CD4-positive, alpha-beta memory T cell (primary cell): ENCODE results near the gene SMYD2. TPM values are rescaled to one million over a fixed set of nuclear protein-coding genes. Genes with fewer than 3 reads are reported as not detected.

Experiments used
- CTCF ChIA-PET: fragments of 350-600 bp; sonication (Branson Sonifier 250); formaldehyde crosslinking; loops from one replicate; lab custom pipeline; 2021; ENCODE audit warnings: inconsistent platforms; ENCODE audit not compliant: partially characterized antibody; lab: Charles Lee
- POLR2A ChIA-PET: fragments of 350-600 bp; sonication (Branson Sonifier 250); formaldehyde crosslinking; loops from one replicate; lab custom pipeline; 2021; ENCODE audit not compliant: partially characterized antibody; lab: Charles Lee
- DNase-seq, 5 donors: peaks; one replicate each; pipeline versions ENCODE4 v3.0.0 to v3.0.0-alpha.2; 2020 to 2022; ENCODE audit warnings: mixed read lengths in 1 of 5
- H3K27ac ChIP-seq: one replicate; pipeline ENCODE4 v1.7.0; 2013; ENCODE audit warnings: low read depth, low read length
- H3K27me3 ChIP-seq: 2 replicates; pipeline ENCODE4 v1.7.0; 2013; ENCODE audit warnings: mild to moderate bottlenecking, low read length, moderate library complexity; ENCODE audit not compliant: insufficient read depth
- H3K36me3 ChIP-seq: 2 replicates; pipeline ENCODE4 v1.7.0; 2013; ENCODE audit warnings: mild to moderate bottlenecking, low read length, moderate library complexity; ENCODE audit not compliant: insufficient read depth
- H3K4me1 ChIP-seq: 2 replicates; pipeline ENCODE4 v1.7.0; 2013; ENCODE audit warnings: mild to moderate bottlenecking, low read length, moderate library complexity; ENCODE audit not compliant: insufficient read depth
- H3K4me3 ChIP-seq, 2 donors: one replicate each; pipeline ENCODE4 v1.7.0; 2013; ENCODE audit warnings: low read length in 2 of 2, mild to moderate bottlenecking in 1 of 2
- H3K9me3 ChIP-seq, 2 donors: one replicate each; pipeline ENCODE4 v1.7.0; 2013; ENCODE audit warnings: low read length in 2 of 2, control low read depth in 1 of 2; ENCODE audit not compliant: control insufficient read depth in 1 of 2
- H3K27ac Mint-ChIP-seq, 7 donors: one replicate each; pipeline ENCODE4 v1.8.0; 2020 to 2021; ENCODE audit warnings: mixed read lengths in 7 of 7, mild to moderate bottlenecking in 6 of 7, inconsistent platforms in 3 of 7, moderate library complexity in 3 of 7
- H3K27me3 Mint-ChIP-seq, 2 donors: one replicate each; pipeline ENCODE4 v1.8.0; 2020 to 2021; ENCODE audit warnings: mixed read lengths in 2 of 2
- H3K36me3 Mint-ChIP-seq, 2 donors: one replicate each; pipeline ENCODE4 v1.8.0; 2020 to 2021; ENCODE audit warnings: mixed read lengths in 2 of 2, inconsistent platforms in 1 of 2, mild to moderate bottlenecking in 1 of 2
- H3K4me1 Mint-ChIP-seq, 4 donors: one replicate each; pipeline ENCODE4 v1.8.0; 2020 to 2021; ENCODE audit warnings: mixed read lengths in 4 of 4, mild to moderate bottlenecking in 1 of 4
- H3K4me3 Mint-ChIP-seq, 8 donors: one replicate each; pipeline ENCODE4 v1.8.0; 2020 to 2021; ENCODE audit warnings: mixed read lengths in 8 of 8, mild to moderate bottlenecking in 7 of 8, moderate library complexity in 6 of 8, inconsistent platforms in 3 of 8
- H3K9me3 Mint-ChIP-seq, 8 donors: one replicate each; pipeline ENCODE4 v1.8.0; 2020 to 2021; ENCODE audit warnings: mixed read lengths in 8 of 8, mild to moderate bottlenecking in 5 of 8, inconsistent platforms in 3 of 8, moderate library complexity in 1 of 8
- intact Hi-C: fragments of 100-400 bp; cut with micrococcal nuclease; formaldehyde crosslinking; loops from one replicate; pipeline ENCODE4 v1.15.1; 2023
- polyA plus RNA-seq, 2 donors: library from polyadenylated mRNA; unstranded; fragments of 300-500 nt; fragmentation: Illumina TruSeq; gene quantifications; one replicate each; pipeline ENCODE4 v1.2.3, GENCODE V29; 2021
- total RNA-seq, 2 experiments: library from RNA; stranded (reverse); gene quantifications; one replicate each; pipeline ENCODE4 v1.2.3, GENCODE V29; 2021

The SMYD2 gene
- total and polyA plus RNA-seq, 4 experiments from 2014 or later: 41.4 to 77.9 (median 44.0) TPM

GRCh38 chr1:214321705-214322453 lies 40.9 kb downstream of the SMYD2 start:
- H3K27ac ChIP-seq: no peak overlapping the region
- no peaks in the 10 kb centered on the region for H3K9me3 ChIP-seq
- Mint-ChIP-seq H3K36me3 (peaks cover 42 to 74% of the 10 kb centered on the region in 2 donors), H3K27me3 (no peaks in the 10 kb centered on the region), H3K4me1 (peaks cover 0 to 2% (median 0%) of the 10 kb centered on the region in 4 donors), H3K9me3 (no peaks in the 10 kb centered on the region), H3K27ac (peak overlapping the region in 4 of 7 donors; percentile 3 to 29 (median 8)), H3K4me3 (no peak overlapping the region)
- intact Hi-C loops: no loop called here
- H3K4me1 ChIP-seq: no peaks in the 10 kb centered on the region
- H3K36me3 ChIP-seq: peaks cover 9% of the 10 kb centered on the region
- H3K4me3 ChIP-seq: no peak overlapping the region
- DNase-seq: no peak
- no peaks in the 10 kb centered on the region for H3K27me3 ChIP-seq
- ChIA-PET CTCF (interaction anchor here (2.2 to 12.5 kb wide), 2 partner anchors 8 to 61 kb away, joined by 13 to 157 read pairs; no protein-coding TSS in a partner anchor), POLR2A (no interaction called here)

DNA sequence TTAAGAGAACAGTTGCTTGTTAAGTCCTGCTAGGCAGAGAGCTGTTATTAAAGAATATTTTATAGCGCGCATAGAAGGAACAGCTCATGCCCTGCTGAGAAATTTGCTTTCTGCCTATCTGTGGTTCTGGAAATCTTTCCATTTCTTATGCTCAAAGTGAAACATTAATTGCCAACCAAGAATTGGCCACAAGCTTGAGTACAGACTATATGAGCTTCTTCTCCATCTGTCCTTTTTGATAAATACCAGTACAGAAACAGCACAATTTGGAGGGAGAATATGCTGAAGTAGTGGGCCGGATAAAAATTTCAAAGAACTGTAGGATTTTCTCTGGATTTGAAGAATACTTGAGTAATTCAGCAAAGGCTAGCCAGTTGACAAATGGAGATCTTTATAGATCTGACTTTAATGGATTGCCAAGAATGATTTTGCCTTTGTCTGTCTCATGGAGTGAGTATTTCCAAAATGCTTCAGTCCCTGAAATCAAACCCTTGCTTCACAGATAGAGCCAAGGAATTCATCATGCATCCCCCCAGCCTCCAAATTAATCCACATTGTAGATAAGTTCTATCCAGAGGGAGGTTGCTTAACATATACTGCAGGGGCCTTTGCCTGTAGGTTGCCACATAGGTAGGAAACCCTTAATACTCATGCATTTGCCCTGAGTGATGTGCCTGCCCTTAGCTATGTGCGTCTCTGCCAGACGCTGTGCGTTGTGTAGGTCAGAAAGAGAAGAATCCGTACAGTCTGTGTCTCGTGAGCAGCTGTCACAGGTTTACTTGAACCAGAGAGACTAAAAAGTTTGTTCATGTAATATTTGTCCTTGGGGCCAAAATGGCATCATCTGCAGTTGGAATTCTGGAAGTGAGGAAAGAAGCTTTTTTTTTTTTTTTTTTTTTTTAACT lies 44.2 kb downstream of the SMYD2 start:
- peak overlapping the region in 4 of 7 donors; percentile 25 to 75 (median 52) for H3K27ac Mint-ChIP-seq
- peaks cover 0 to 2% (median 0%) of the 10 kb centered on the region in 4 donors for H3K4me1 Mint-ChIP-seq
- Histone ChIP-seq H3K36me3 (peaks cover 4% of the 10 kb centered on the region), H3K4me3 (no peak overlapping the region), H3K4me1 (no peaks in the 10 kb centered on the region), H3K27me3 (no peaks in the 10 kb centered on the region), H3K27ac (no peak overlapping the region), H3K9me3 (no peaks in the 10 kb centered on the region)
- ChIA-PET POLR2A (interaction anchor here (0.6 to 0.7 kb wide), 2 partner anchors 33 to 58 kb away, joined by 3 to 4 read pairs; no protein-coding TSS in a partner anchor), CTCF (interaction anchor here (1.2 to 14.0 kb wide), 9 partner anchors 8 to 111 kb away, joined by 4 to 787 read pairs (median 15); no protein-coding TSS in a partner anchor)
- no peak for DNase-seq
- peaks cover 24 to 65% of the 10 kb centered on the region in 2 donors for H3K36me3 Mint-ChIP-seq
- no peak overlapping the region for H3K4me3 Mint-ChIP-seq
- H3K27me3 Mint-ChIP-seq: no peaks in the 10 kb centered on the region
- no peaks in the 10 kb centered on the region for H3K9me3 Mint-ChIP-seq
- intact Hi-C loops: loop anchor here (5.0 kb wide), 1 partner anchor 658 kb away; no protein-coding TSS in a partner anchor

- peaks cover 6% of the 10 kb centered on the region for H3K36me3 ChIP-seq
- no peak for DNase-seq
- no peaks in the 10 kb centered on the region for H3K27me3 ChIP-seq
- H3K9me3 ChIP-seq: no peaks in the 10 kb centered on the region
- peaks cover 31 to 72% of the 10 kb centered on the region in 2 donors for H3K36me3 Mint-ChIP-seq
- H3K9me3 Mint-ChIP-seq: no peaks in the 10 kb centered on the region
- intact Hi-C loops: loop anchor here (5.0 kb wide), 1 partner anchor 659 kb away; no protein-coding TSS in a partner anchor
- no peaks in the 10 kb centered on the region for H3K4me1 ChIP-seq
- H3K4me3 Mint-ChIP-seq: no peak overlapping the region
- H3K4me3 ChIP-seq: no peak overlapping the region
- POLR2A ChIA-PET: no interaction called here
- CTCF ChIA-PET: interaction anchor here (0.7 to 14.0 kb wide), 10 partner anchors 10 to 117 kb away, joined by 3 to 787 read pairs (median 26); no protein-coding TSS in a partner anchor
- H3K4me1 Mint-ChIP-seq: peaks cover 0 to 2% (median 0%) of the 10 kb centered on the region in 4 donors
- H3K27ac ChIP-seq: no peak overlapping the region
- H3K27ac Mint-ChIP-seq: peak overlapping the region in 2 of 7 donors; percentile 3 to 66
- no peaks in the 10 kb centered on the region for H3K27me3 Mint-ChIP-seq
Measured at GRCh38 chr1:214326406-214326805, 45.4 kb downstream of the SMYD2 start.

DNA sequence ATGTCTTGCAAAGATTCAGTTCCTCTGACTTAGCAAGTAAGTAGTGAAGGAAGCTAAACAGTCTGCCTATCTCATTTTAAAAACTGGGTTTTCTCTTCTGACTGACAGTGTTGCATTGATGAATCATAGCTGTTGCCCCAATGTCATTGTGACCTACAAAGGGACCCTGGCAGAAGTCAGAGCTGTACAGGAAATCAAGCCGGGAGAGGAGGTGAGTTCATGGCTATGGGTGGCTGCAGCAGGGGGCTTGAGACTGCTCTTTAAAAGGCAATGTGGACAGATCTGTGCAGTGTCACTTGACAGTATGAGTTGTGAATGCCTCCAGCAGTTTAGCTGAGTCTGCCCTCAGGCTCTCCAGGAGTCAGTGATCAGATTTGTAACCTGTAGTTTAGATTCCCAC lies 46.6 kb downstream of the SMYD2 start:
- Histone ChIP-seq H3K4me1 (no peaks in the 10 kb centered on the region), H3K27ac (no peak overlapping the region), H3K4me3 (no peak overlapping the region), H3K36me3 (peaks cover 6% of the 10 kb centered on the region), H3K27me3 (no peaks in the 10 kb centered on the region), H3K9me3 (no peaks in the 10 kb centered on the region)
- Mint-ChIP-seq H3K4me3 (no peak overlapping the region), H3K27me3 (no peaks in the 10 kb centered on the region), H3K9me3 (no peaks in the 10 kb centered on the region), H3K27ac (peak overlapping the region in 5 of 7 donors; percentile 0 to 64 (median 20)), H3K4me1 (peaks cover 0 to 2% (median 0%) of the 10 kb centered on the region in 4 donors), H3K36me3 (peaks cover 30 to 70% of the 10 kb centered on the region in 2 donors)
- DNase-seq: no peak
- ChIA-PET CTCF (interaction anchor here (0.6 to 14.0 kb wide), 19 partner anchors 11 to 1199 kb away, joined by 3 to 787 read pairs (median 10); partner anchors contain the start of gene SMYD2), POLR2A (interaction anchor here (1.1 to 2.1 kb wide), 3 partner anchors 60 to 113 kb away, joined by 3 to 7 read pairs (median 5); no protein-coding TSS in a partner anchor)
- intact Hi-C loops: loop anchor here (5.0 kb wide), 1 partner anchor 660 kb away; no protein-coding TSS in a partner anchor

DNA sequence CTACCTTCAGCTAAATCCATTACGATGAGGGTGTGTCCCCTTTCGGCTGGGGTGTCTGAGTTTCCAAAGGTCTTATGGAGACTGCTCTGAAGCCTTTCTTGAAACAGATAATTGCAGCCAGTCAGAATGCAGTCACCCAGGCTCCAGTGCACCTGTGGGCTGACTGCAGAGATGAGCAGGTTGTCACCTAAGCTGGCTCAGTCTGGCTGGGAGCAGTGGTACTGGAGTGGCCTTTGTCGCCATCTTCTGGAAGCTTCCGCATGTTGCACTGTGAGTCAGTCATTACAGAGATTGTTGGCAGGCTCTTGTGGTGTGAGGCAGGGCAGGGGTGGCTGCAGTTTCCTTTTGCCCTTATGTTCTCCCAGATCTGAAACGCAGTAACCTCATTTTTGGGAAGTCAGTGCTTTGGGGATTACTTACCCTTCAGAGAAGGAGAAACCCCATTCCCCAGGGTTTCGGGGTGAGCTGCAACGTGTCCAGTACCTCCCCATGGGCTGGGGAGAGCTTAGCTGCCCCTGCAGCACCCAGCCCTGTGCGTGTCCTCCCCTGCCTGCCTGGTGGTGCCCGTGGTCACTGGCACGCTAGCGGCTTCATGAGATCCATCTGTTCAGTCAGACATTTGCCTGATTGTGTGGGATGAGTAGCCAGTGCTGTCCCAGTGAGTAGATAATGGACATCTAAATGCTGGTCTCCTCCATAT lies 48.0 kb downstream of the SMYD2 start:
- H3K27me3 ChIP-seq: no peaks in the 10 kb centered on the region
- ChIA-PET CTCF (interaction anchor here (0.5 to 14.0 kb wide), 31 partner anchors 10 to 1205 kb away, joined by 3 to 787 read pairs (median 5); partner anchors contain the start of gene SMYD2), POLR2A (interaction anchor here (1.0 to 2.1 kb wide), 4 partner anchors 57 to 115 kb away, joined by 3 to 10 read pairs (median 6); no protein-coding TSS in a partner anchor)
- no peak overlapping the region for H3K27ac ChIP-seq
- DNase-seq: peak; percentile 73 to 78 (median 74)
- H3K27ac Mint-ChIP-seq: peak overlapping the region in 3 of 7 donors; percentile 36 to 64 (median 47)
- H3K4me1 Mint-ChIP-seq: peaks cover 0 to 2% (median 0%) of the 10 kb centered on the region in 4 donors
- H3K4me3 ChIP-seq: no peak overlapping the region
- H3K27me3 Mint-ChIP-seq: no peaks in the 10 kb centered on the region
- intact Hi-C loops: loop anchor here (1.0 to 5.0 kb wide), 4 partner anchors 68 to 1206 kb away; no protein-coding TSS in a partner anchor
- H3K9me3 Mint-ChIP-seq: no peaks in the 10 kb centered on the region
- no peak overlapping the region for H3K4me3 Mint-ChIP-seq
- H3K9me3 ChIP-seq: no peaks in the 10 kb centered on the region
- peaks cover 33 to 59% of the 10 kb centered on the region in 2 donors for H3K36me3 Mint-ChIP-seq
- peaks cover 8% of the 10 kb centered on the region for H3K36me3 ChIP-seq
- no peaks in the 10 kb centered on the region for H3K4me1 ChIP-seq
